Liver (tissue), 3 donors: ENCODE data around the gene GDPD5.
A peak's percentile ranks its signal among the peaks of the same experiment; 100 is the strongest.

Experiments used
- CTCF ChIP-seq: fragments of 150-350 bp; IDR thresholded peaks from 2 replicates; pipeline ENCODE4 v1.5.1; 2017; ENCODE audit warnings: improper control_type of control experiment, low read depth, low read length; ENCODE audit not compliant: missing input control
- EGR1 ChIP-seq, 2 donors: IDR thresholded peaks; 2 replicates each; pipeline ENCODE4 v1.6.1; 2016 to 2018; ENCODE audit warnings: antibody characterized with exemption in 2 of 2, low read depth in 2 of 2
- FOXA1 ChIP-seq: IDR thresholded peaks from 2 replicates; pipeline ENCODE4 v1.6.1; 2016; ENCODE audit warnings: antibody characterized with exemption
- GABPA ChIP-seq, 2 donors: IDR thresholded peaks in 1 of 2; conservative IDR thresholded peaks in 1 of 2; 2 replicates each; pipeline ENCODE4 v1.6.1; 2016; ENCODE audit warnings: antibody characterized with exemption in 2 of 2, mild to moderate bottlenecking in 1 of 2, moderate library complexity in 1 of 2
- HNF4A ChIP-seq, 2 donors: conservative IDR thresholded peaks; 2 replicates each; pipeline ENCODE4 v1.6.1; 2016; ENCODE audit warnings: antibody characterized with exemption in 2 of 2, mild to moderate bottlenecking in 2 of 2
- JUND ChIP-seq, 2 donors: IDR thresholded peaks; 2 replicates each; pipeline ENCODE4 v1.6.1; 2016; ENCODE audit warnings: antibody characterized with exemption in 2 of 2
- MAX ChIP-seq: IDR thresholded peaks from 2 replicates; pipeline ENCODE4 v1.6.1; 2016; ENCODE audit warnings: antibody characterized with exemption
- REST ChIP-seq: IDR thresholded peaks from 2 replicates; pipeline ENCODE4 v1.6.1; 2016; ENCODE audit warnings: antibody characterized with exemption, mild to moderate bottlenecking
- SP1 ChIP-seq: IDR thresholded peaks from 2 replicates; pipeline ENCODE4 v1.6.1; 2018; ENCODE audit warnings: antibody characterized with exemption, mild to moderate bottlenecking
- TAF1 ChIP-seq: conservative IDR thresholded peaks from 2 replicates; pipeline ENCODE4 v1.6.1; 2016; ENCODE audit warnings: antibody characterized with exemption, mild to moderate bottlenecking
- ZBTB33 ChIP-seq: IDR thresholded peaks from 2 replicates; pipeline ENCODE4 v1.6.1; 2016; ENCODE audit warnings: antibody characterized with exemption
- TF ChIP-seq, protein P1 (sequence below): IDR thresholded peaks from 2 replicates; pipeline ENCODE4 v1.6.1; 2016; ENCODE audit warnings: antibody characterized with exemption
- donor health status: healthy.
- donor health status: healthy.

GRCh38 chr11:75468534-75469340, 57.0 kb downstream of the GDPD5 start:
- TF ChIP-seq CTCF (no peak), FOXA1 (no peak), ZBTB33 (no peak), EGR1 (IDR thresholded peaks at IDR 0.05; ENCODE audit: low read depth in 2 of 2) (no peak), MAX (no peak), HNF4A (conservative IDR thresholded peaks at IDR 0.05) (no peak), GABPA (IDR thresholded peaks at IDR 0.05 in 1 of 2, conservative IDR thresholded peaks at IDR 0.05 in 1 of 2) (no peak), REST (no peak), TAF1 (no peak), SP1 (peak; percentile 33), JUND (IDR thresholded peaks at IDR 0.05) (no peak)
- TF ChIP-seq, protein P1, sequence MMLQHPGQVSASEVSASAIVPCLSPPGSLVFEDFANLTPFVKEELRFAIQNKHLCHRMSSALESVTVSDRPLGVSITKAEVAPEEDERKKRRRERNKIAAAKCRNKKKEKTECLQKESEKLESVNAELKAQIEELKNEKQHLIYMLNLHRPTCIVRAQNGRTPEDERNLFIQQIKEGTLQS: no peak
